WTC11 (cell line): Measurements from ENCODE around the gene SLC28A1. TPM values are rescaled to one million over a fixed set of nuclear protein-coding genes. Genes with fewer than 3 reads are reported as not detected.

Experiments used
- ATAC-seq: fragments of 200-7000 bp; cut with Tn5 transposase; 2 replicates; pipeline ENCODE4 v1.10.0; 2021; ENCODE audit warnings: mild to moderate bottlenecking, moderate library complexity
- CTCF ChIA-PET: fragments of 300-600 bp; sonication (Branson Sonifier 250); formaldehyde crosslinking; loops from one replicate; lab custom pipeline; 2021; ENCODE audit warnings: antibody characterized with exemption; lab: Charles Lee
- POLR2A ChIA-PET: fragments of 350-600 bp; sonication (Branson Sonifier 250); formaldehyde crosslinking; loops from one replicate; lab custom pipeline; 2021; ENCODE audit warnings: antibody characterized with exemption; lab: Charles Lee
- DNase-seq: peaks from one replicate; pipeline ENCODE4 v3.0.0; 2021; ENCODE audit warnings: low spot score
- H3K27ac Mint-ChIP-seq: 2 replicates; pipeline ENCODE4 v1.8.0; 2021; ENCODE audit warnings: mixed read lengths
- H3K27me3 Mint-ChIP-seq: 2 replicates; pipeline ENCODE4 v1.8.0; 2021; ENCODE audit warnings: low read depth, mild to moderate bottlenecking, moderate library complexity, mixed read lengths
- H3K36me3 Mint-ChIP-seq: 2 replicates; pipeline ENCODE4 v1.8.0; 2021; ENCODE audit warnings: mixed read lengths
- H3K4me1 Mint-ChIP-seq: 2 replicates; pipeline ENCODE4 v1.8.0; 2022; ENCODE audit warnings: mixed read lengths
- H3K4me3 Mint-ChIP-seq: 2 replicates; pipeline ENCODE4 v1.8.0; 2021; ENCODE audit warnings: mild to moderate bottlenecking, moderate library complexity, mixed read lengths
- H3K9me3 Mint-ChIP-seq: 2 replicates; pipeline ENCODE4 v1.8.0; 2021; ENCODE audit warnings: mixed read lengths
- ATF1 ChIP-seq: sonication (generic); formaldehyde crosslinking; IDR thresholded peaks from 2 replicates; pipeline ENCODE4 v1.8.1; 2023; ENCODE audit warnings: mild to moderate bottlenecking, moderate library complexity, missing genetic modification reagents
- CDX4 ChIP-seq: fragments of 250-450 bp; sonication (Bioruptor Pico); IDR thresholded peaks from 2 replicates; pipeline ENCODE4 v1.9.0; 2021; ENCODE audit warnings: moderate library complexity, mild to moderate bottlenecking, inconsistent platforms, borderline replicate concordance
- CREB1 ChIP-seq: sonication (generic); formaldehyde crosslinking; IDR thresholded peaks from 2 replicates; pipeline ENCODE4 v1.8.0; 2023; ENCODE audit warnings: mild to moderate bottlenecking, missing genetic modification reagents
- ETV6 ChIP-seq: sonication (generic); formaldehyde crosslinking; IDR thresholded peaks from 2 replicates; pipeline ENCODE4 v1.8.1; 2022; ENCODE audit warnings: mild to moderate bottlenecking, missing genetic modification reagents
- FOXK1 ChIP-seq: sonication (generic); formaldehyde crosslinking; IDR thresholded peaks from 2 replicates; pipeline ENCODE4 v1.8.0; 2022; ENCODE audit warnings: mild to moderate bottlenecking, moderate library complexity, missing genetic modification reagents
- NFE2L1 ChIP-seq: sonication (generic); formaldehyde crosslinking; IDR thresholded peaks from 2 replicates; pipeline ENCODE4 v1.8.1; 2023; ENCODE audit warnings: missing genetic modification reagents
- PRDM15 ChIP-seq: sonication (generic); formaldehyde crosslinking; IDR thresholded peaks from 2 replicates; pipeline ENCODE4 v1.8.0; 2022; ENCODE audit warnings: missing genetic modification reagents
- TP53 ChIP-seq: sonication (generic); formaldehyde crosslinking; IDR thresholded peaks from 2 replicates; pipeline ENCODE4 v1.8.1; 2023; ENCODE audit warnings: mild to moderate bottlenecking, missing genetic modification reagents
- USF2 ChIP-seq: sonication (generic); formaldehyde crosslinking; IDR thresholded peaks from 2 replicates; pipeline ENCODE4 v1.8.1; 2023; ENCODE audit warnings: mild to moderate bottlenecking, missing genetic modification reagents, moderate library complexity
- ZNF121 ChIP-seq: sonication (generic); formaldehyde crosslinking; IDR thresholded peaks from 2 replicates; pipeline ENCODE4 v1.8.0; 2023; ENCODE audit warnings: missing genetic modification reagents
- ZNF232 ChIP-seq: sonication (generic); formaldehyde crosslinking; IDR thresholded peaks from 2 replicates; pipeline ENCODE4 v1.8.0; 2022; ENCODE audit warnings: mild to moderate bottlenecking, missing genetic modification reagents
- total RNA-seq: library from RNA; stranded (reverse); gene quantifications from 3 replicates; pipeline ENCODE4 v1.2.3, GENCODE V29; 2021
- TF ChIP-seq, protein P1 (sequence below): sonication (generic); formaldehyde crosslinking; IDR thresholded peaks from 2 replicates; pipeline ENCODE4 v1.8.1; 2023; ENCODE audit warnings: mild to moderate bottlenecking, missing genetic modification reagents

SLC28A1 gene
- total RNA-seq, 1 experiment from 2014 or later, result not detected

DNA sequence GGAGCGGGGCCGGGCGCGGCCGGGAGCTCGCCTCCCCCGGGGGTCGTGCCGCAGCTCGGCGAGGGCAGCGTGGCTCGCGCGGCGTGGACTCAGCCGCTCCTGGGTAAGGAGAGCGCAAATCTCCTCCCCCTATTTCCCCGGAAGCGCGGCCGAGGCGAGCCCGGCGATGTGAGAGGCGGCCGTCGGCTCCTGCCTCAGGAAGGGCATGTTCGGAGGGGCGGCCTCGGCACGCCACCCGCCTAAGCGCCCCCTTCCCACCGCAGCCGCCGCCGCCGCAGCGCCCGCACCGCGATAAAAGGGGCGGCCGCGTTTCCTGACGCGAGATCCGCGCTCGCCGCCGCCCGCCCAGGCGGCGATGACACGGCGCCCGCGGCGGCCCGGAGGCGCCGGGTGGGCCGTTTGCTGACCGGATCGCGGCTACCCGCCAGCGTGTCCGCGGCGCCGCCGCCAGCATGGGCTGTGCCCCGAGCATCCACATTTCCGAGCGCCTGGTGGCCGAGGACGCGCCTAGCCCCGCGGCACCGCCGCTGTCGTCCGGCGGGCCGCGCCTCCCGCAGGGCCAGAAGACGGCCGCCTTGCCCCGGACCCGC is 97.3 kb downstream of the SLC28A1 start, which contains the start of gene PDE8A:
Gene PDE8A (plus strand): TSS at position 146 of the 590 bp plus-strand sequence. CDS start 307 bp downstream, at position 453.
- peaks cover 29% of the 10 kb centered on the region for H3K4me1 Mint-ChIP-seq
- peaks cover 54% of the 10 kb centered on the region for H3K27me3 Mint-ChIP-seq
- DNase-seq, result peak; percentile 46
- H3K36me3 Mint-ChIP-seq, result no peaks in the 10 kb centered on the region
- ChIA-PET CTCF (interaction anchor here (0.9 to 2.7 kb wide), 7 partner anchors 25 to 187 kb away, joined by 3 to 22 read pairs (median 10); no protein-coding TSS in a partner anchor), POLR2A (interaction anchor here (0.6 to 2.0 kb wide), 2 partner anchors 27 to 1494 kb away, joined by 3 to 5 read pairs; no protein-coding TSS in a partner anchor)
- no peak for TF ChIP-seq ATF1
- peak; percentile 42; the same call in 1 of the 2 replicates for TF ChIP-seq TP53 (CRISPR knock-in tag)
- TF ChIP-seq ETV6 (CRISPR knock-in tag), result 0 out of 2 replicates have a peak, but pooled peaks have one; percentile 15
- peak; percentile 1; the same call in 1 of the 2 replicates for ATAC-seq
- no peaks in the 10 kb centered on the region for H3K9me3 Mint-ChIP-seq
- no peak within 1 kb of the TSS; the same call in 1 of the 2 replicates for H3K27ac Mint-ChIP-seq
- peak within 1 kb of the TSS; percentile 89 for H3K4me3 Mint-ChIP-seq

DNA sequence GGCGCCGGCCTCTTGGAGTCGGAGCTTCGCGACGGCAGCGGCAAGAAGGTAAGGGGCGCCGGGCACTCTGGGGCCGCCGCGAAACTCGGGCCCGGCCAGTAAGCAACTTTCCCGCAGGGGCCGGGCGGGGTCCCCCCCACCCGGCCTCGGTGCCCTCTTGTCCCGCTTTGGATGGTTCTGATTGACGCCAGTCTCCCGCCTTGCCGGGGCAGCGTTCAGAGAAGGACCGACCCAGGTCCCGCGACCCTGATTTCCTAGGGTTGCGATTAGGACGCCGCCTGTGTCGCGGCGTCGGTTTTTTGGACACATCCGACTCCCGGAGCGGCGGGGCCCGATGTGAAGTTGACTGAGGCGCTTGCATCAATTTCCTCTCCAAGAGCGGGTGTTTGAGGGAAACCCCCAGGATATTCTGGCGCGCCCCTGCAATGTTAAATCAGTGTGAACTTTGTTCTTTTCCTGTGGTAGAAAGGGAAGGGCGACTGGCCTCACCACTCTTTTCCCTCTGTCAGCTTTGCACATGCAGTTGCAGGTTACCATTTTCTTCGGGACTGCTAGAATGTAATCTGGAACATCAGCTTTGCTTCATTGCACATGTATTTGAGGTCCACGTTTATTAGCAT is 97.9 kb downstream of the SLC28A1 start:
- Mint-ChIP-seq H3K4me3 (peak overlapping the region; percentile 80), H3K27ac (no peak overlapping the region)
- TF ChIP-seq FOXK1 (CRISPR knock-in tag) (no peak), CDX4 (CRISPR knock-in tag) (no peak), USF2 (no peak), NFE2L1 (no peak), CREB1 (no peak)
- TF ChIP-seq, protein P1, sequence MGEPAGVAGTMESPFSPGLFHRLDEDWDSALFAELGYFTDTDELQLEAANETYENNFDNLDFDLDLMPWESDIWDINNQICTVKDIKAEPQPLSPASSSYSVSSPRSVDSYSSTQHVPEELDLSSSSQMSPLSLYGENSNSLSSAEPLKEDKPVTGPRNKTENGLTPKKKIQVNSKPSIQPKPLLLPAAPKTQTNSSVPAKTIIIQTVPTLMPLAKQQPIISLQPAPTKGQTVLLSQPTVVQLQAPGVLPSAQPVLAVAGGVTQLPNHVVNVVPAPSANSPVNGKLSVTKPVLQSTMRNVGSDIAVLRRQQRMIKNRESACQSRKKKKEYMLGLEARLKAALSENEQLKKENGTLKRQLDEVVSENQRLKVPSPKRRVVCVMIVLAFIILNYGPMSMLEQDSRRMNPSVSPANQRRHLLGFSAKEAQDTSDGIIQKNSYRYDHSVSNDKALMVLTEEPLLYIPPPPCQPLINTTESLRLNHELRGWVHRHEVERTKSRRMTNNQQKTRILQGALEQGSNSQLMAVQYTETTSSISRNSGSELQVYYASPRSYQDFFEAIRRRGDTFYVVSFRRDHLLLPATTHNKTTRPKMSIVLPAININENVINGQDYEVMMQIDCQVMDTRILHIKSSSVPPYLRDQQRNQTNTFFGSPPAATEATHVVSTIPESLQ (CRISPR knock-in tag), result no peak
- TF ChIP-seq, all 79 proteins: peak for 0
- DNase-seq (no peak), ATAC-seq (no peak)
- Mint-ChIP-seq H3K27me3 (peaks cover 50% of the 10 kb centered on the region), H3K9me3 (no peaks in the 10 kb centered on the region), H3K36me3 (no peaks in the 10 kb centered on the region), H3K4me1 (peaks cover 29% of the 10 kb centered on the region)
- POLR2A ChIA-PET, result interaction anchor here (2.0 kb wide), 1 partner anchor 28 kb away, joined by 5 read pairs; no protein-coding TSS in a partner anchor
- CTCF ChIA-PET, result interaction anchor here (1.7 kb wide), 1 partner anchor 186 kb away, joined by 5 read pairs; no protein-coding TSS in a partner anchor

GRCh38 chr15:84983294-84983693 is 98.8 kb downstream of the SLC28A1 start:
- Mint-ChIP-seq H3K27me3 (peaks cover 46% of the 10 kb centered on the region), H3K36me3 (no peaks in the 10 kb centered on the region), H3K4me1 (peaks cover 29% of the 10 kb centered on the region), H3K9me3 (no peaks in the 10 kb centered on the region), H3K27ac (no peak overlapping the region), H3K4me3 (peak overlapping the region; percentile 80)
- POLR2A ChIA-PET, result no interaction called here
- DNase-seq, result no peak
- CTCF ChIA-PET, result interaction anchor here (1.7 kb wide), 1 partner anchor 185 kb away, joined by 5 read pairs; no protein-coding TSS in a partner anchor
- no peak for ATAC-seq
- TF ChIP-seq ZNF232, result no peak
- no peak for TF ChIP-seq PRDM15 (CRISPR knock-in tag)
- no peak for TF ChIP-seq ZNF121 (CRISPR knock-in tag)
- TF ChIP-seq ATF1, result no peak
